Esophagus muscularis mucosa (tissue), 3 donors: ENCODE results near the gene GPR173.

Experiments used
- POLR2A ChIP-seq: fragments of 450-650 bp; IDR thresholded peaks from one replicate; pipeline ENCODE4 v1.6.1; 2017; ENCODE audit warnings: antibody characterized with exemption, moderate library complexity, mild to moderate bottlenecking, low read depth
- POLR2AphosphoS5 ChIP-seq, 2 donors: sonication (generic); formaldehyde crosslinking; IDR thresholded peaks; one replicate each; pipeline ENCODE4 v1.6.1; 2017; ENCODE audit warnings: antibody characterized with exemption in 2 of 2
- TF ChIP-seq, protein P1 (sequence below), 3 experiments: fragments of 200-600 bp in 2 of 3; fragments of 450-650 bp in 1 of 3; sonication (generic) in 2 of 3; IDR thresholded peaks; one replicate each; pipeline ENCODE4 v1.5.1; 2017 to 2019; ENCODE audit warnings: antibody characterized with exemption in 3 of 3, mild to moderate bottlenecking in 2 of 3, moderate library complexity in 1 of 3

- TF ChIP-seq POLR2AphosphoS5 (IDR thresholded peaks at IDR 0.05) (no peak), POLR2A (no peak)
- TF ChIP-seq, protein P1, sequence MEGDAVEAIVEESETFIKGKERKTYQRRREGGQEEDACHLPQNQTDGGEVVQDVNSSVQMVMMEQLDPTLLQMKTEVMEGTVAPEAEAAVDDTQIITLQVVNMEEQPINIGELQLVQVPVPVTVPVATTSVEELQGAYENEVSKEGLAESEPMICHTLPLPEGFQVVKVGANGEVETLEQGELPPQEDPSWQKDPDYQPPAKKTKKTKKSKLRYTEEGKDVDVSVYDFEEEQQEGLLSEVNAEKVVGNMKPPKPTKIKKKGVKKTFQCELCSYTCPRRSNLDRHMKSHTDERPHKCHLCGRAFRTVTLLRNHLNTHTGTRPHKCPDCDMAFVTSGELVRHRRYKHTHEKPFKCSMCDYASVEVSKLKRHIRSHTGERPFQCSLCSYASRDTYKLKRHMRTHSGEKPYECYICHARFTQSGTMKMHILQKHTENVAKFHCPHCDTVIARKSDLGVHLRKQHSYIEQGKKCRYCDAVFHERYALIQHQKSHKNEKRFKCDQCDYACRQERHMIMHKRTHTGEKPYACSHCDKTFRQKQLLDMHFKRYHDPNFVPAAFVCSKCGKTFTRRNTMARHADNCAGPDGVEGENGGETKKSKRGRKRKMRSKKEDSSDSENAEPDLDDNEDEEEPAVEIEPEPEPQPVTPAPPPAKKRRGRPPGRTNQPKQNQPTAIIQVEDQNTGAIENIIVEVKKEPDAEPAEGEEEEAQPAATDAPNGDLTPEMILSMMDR (IDR thresholded peaks at IDR 0.05): no peak
Observed at GRCh38 chrX:53013291-53013690, 35.3 kb upstream of the GPR173 start.
